Suprapubic skin (tissue), 4 donors: ENCODE measurements around the gene RFC1.

Source experiments
- CTCF ChIP-seq, 2 donors: fragments of 200-600 bp in 1 of 2; fragments of 450-650 bp in 1 of 2; sonication (generic) in 1 of 2; IDR thresholded peaks; one replicate each; pipeline ENCODE4 v1.5.1; 2016 to 2019; ENCODE audit warnings: antibody characterized with exemption in 2 of 2, mild to moderate bottlenecking in 1 of 2, moderate library complexity in 1 of 2
- EP300 ChIP-seq: sonication (generic); formaldehyde crosslinking; IDR thresholded peaks from one replicate; pipeline ENCODE4 v1.6.1; 2017; ENCODE audit warnings: antibody characterized with exemption
- POLR2A ChIP-seq, 2 donors: fragments of 450-650 bp; IDR thresholded peaks; one replicate each; pipeline ENCODE4 v1.6.1; 2017; ENCODE audit warnings: antibody characterized with exemption in 2 of 2, mild to moderate bottlenecking in 2 of 2, moderate library complexity in 2 of 2
- POLR2AphosphoS5 ChIP-seq, 3 donors: sonication (generic); formaldehyde crosslinking; IDR thresholded peaks; one replicate each; pipeline ENCODE4 v1.6.1; 2017; ENCODE audit warnings: antibody characterized with exemption in 3 of 3

DNA sequence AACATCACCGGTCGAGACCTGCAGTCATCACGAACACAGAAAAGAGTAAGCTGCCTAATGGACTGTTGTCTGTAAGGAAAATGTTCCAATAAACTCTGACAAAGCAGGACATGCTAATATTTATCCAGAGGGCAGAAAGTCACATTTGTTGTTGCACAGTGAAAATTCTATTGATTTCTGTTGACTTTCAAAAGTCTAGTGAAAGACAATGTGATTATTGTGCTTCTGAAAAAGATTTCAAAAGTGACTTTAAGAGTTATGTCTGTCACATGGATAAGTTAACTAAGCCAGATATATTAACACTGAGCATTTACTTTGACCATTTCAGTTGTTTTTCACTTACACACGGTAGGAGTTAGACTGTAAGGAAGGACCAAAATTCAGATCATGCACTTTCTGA, 9.3 kb upstream of the RFC1 start:
- no peak for TF ChIP-seq CTCF (IDR thresholded peaks at IDR 0.05)
- no peak for TF ChIP-seq POLR2AphosphoS5 (IDR thresholded peaks at IDR 0.05)
- TF ChIP-seq POLR2A (IDR thresholded peaks at IDR 0.05) = no peak
- no peak for TF ChIP-seq EP300
